Caco-2 (cell line): Measurements from ENCODE around the gene ZFAND2A. TPM values are rescaled to one million over a fixed set of nuclear protein-coding genes. Genes with fewer than 3 reads are reported as not detected.
"Not testable (repeated sequence)": the region's sequence is repeated elsewhere in the genome, so short reads cannot be mapped to it uniquely, and the experiment has no call there.

Source experiments
- BruUV-seq: library from RNA; stranded (reverse); fragments of 400-500 nt; replicated peaks from 2 replicates; lab custom pipeline; 2021; lab: Mats Ljungman, UMichigan
- CTCF ChIA-PET: fragments of 300-600 bp; sonication (Branson Sonifier 250); formaldehyde crosslinking; loops from one replicate; lab custom pipeline; 2022; ENCODE audit warnings: antibody characterized with exemption; lab: Charles Lee
- POLR2A ChIA-PET: fragments of 300-600 bp; sonication (Branson Sonifier 250); formaldehyde crosslinking; loops from one replicate; lab custom pipeline; 2022; ENCODE audit warnings: antibody characterized with exemption; lab: Charles Lee
- DNase-seq, 2 experiments: peaks; one replicate each; pipeline versions ENCODE4 v3.0.0 to v3.0.0-alpha.2; 2020 to 2022
- H3K27me3 ChIP-seq: replicated peaks from 2 replicates; pipeline ENCODE4 v1.6.0; 2011; ENCODE audit warnings: low read length; ENCODE audit not compliant: control insufficient read depth, insufficient read depth
- H3K36me3 ChIP-seq: 2 replicates; pipeline ENCODE4 v1.5.1; 2011; ENCODE audit warnings: low read length; ENCODE audit not compliant: control insufficient read depth, insufficient read depth
- H3K4me1 ChIP-seq: fragments of 250-450 bp; sonication (Bioruptor Pico); 2 replicates; pipeline ENCODE4 v1.5.1; 2020; ENCODE audit warnings: mild to moderate bottlenecking
- H3K4me3 ChIP-seq: 2 replicates; pipeline ENCODE4 v1.5.1; 2011; ENCODE audit warnings: low read depth, mild to moderate bottlenecking, control low read depth, low read length
- H3K9me3 ChIP-seq: fragments of 250-450 bp; sonication (Bioruptor Pico); 2 replicates; pipeline ENCODE4 v1.5.1; 2020; ENCODE audit warnings: mild to moderate bottlenecking, moderate library complexity
- H3K27ac Mint-ChIP-seq: one replicate; pipeline ENCODE4 v1.8.0; 2022; ENCODE audit warnings: mixed read lengths; ENCODE audit not compliant: unreplicated experiment
- H3K27me3 Mint-ChIP-seq: one replicate; pipeline ENCODE4 v1.8.0; 2022; ENCODE audit warnings: mixed read lengths; ENCODE audit not compliant: insufficient read depth, unreplicated experiment
- H3K36me3 Mint-ChIP-seq: one replicate; pipeline ENCODE4 v1.8.0; 2022; ENCODE audit warnings: mild to moderate bottlenecking, mixed read lengths; ENCODE audit not compliant: insufficient read depth, unreplicated experiment
- H3K4me1 Mint-ChIP-seq: one replicate; pipeline ENCODE4 v1.8.0; 2022; ENCODE audit warnings: low read depth, mixed read lengths; ENCODE audit not compliant: unreplicated experiment
- H3K4me3 Mint-ChIP-seq: one replicate; pipeline ENCODE4 v1.8.0; 2022; ENCODE audit warnings: mild to moderate bottlenecking, moderate library complexity, mixed read lengths; ENCODE audit not compliant: unreplicated experiment
- H3K9me3 Mint-ChIP-seq: one replicate; pipeline ENCODE4 v1.8.0; 2022; ENCODE audit warnings: mixed read lengths; ENCODE audit not compliant: unreplicated experiment
- CTCF ChIP-seq, 2 experiments: fragments of 200-600 bp in 1 of 2; IDR thresholded peaks; 1 replicate in 1 of 2; 2 replicates in 1 of 2; pipeline versions ENCODE4 v1.5.1 to v1.8.0; 2011 to 2022; ENCODE audit warnings: antibody characterized with exemption in 1 of 2, control low read depth in 1 of 2, inconsistent platforms in 1 of 2, low read depth in 1 of 2, low read length in 1 of 2, mild to moderate bottlenecking in 1 of 2, moderate library complexity in 1 of 2; ENCODE audit not compliant: insufficient read depth in 1 of 2, severe bottlenecking in 1 of 2, unreplicated experiment in 1 of 2
- intact Hi-C: fragments of 100-400 bp; cut with micrococcal nuclease; formaldehyde crosslinking; loops from one replicate; pipeline ENCODE4 v1.10.0; 2022; ENCODE audit not compliant: unreplicated experiment
- total RNA-seq: library from RNA; stranded (reverse); gene quantifications from 2 replicates; pipeline ENCODE4 v1.2.3, GENCODE V29; 2022

Gene ZFAND2A
- total RNA-seq, 1 experiment from 2014 or later = 32.1 TPM

- POLR2A ChIA-PET = no interaction called here
These were observed 40.0 kb upstream of the ZFAND2A start for GRCh38 chr7:1200045-1200444.

DNA sequence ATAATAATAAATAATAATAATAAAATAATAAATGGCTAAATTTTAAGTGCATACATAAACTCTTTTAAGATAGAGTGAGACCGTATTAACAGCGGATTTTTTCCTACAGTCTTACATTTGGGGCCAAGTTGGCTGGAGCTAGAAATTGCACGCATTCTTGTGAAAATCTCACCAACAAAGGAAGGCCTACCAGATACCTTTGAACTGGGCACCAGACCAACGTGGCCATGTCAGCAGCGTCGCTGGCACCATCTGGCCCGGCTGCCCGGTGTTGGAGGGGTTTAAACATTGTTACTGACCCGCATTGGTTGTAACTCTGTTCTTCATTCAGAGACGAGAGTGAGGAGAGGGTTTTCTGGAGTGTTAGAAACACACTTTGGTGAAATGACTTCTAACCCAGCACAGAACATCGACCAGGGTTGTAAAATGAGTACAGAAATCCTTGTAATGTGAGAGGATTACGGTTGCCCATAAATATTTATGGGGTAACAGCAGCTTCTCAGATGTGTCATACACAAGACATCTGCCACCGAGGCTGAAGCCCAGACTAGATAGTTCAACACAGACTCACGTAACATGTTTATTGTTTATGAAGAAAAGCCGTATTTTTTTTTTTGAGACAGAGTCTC lies 38.1 kb upstream of the ZFAND2A start:
- Mint-ChIP-seq H3K27me3 (peaks cover 8% of the 10 kb centered on the region), H3K4me1 (no peaks in the 10 kb centered on the region), H3K9me3 (no peaks in the 10 kb centered on the region), H3K36me3 (no peaks in the 10 kb centered on the region), H3K4me3 (no peak overlapping the region), H3K27ac (no peak overlapping the region)
- H3K4me1 ChIP-seq = no peaks in the 10 kb centered on the region
- no peak for DNase-seq
- no peaks in the 10 kb centered on the region for H3K9me3 ChIP-seq
- H3K36me3 ChIP-seq = no peaks in the 10 kb centered on the region
- intact Hi-C loops = no loop called here
- no peak for TF ChIP-seq CTCF (IDR thresholded peaks at IDR 0.05; ENCODE audit: insufficient read depth in 1 of 2, low read depth in 1 of 2, low read length in 1 of 2, severe bottlenecking in 1 of 2, unreplicated experiment in 1 of 2)
- ChIA-PET POLR2A (no interaction called here), CTCF (no interaction called here)
- H3K4me3 ChIP-seq = no peak overlapping the region
- no peaks in the 10 kb centered on the region for H3K27me3 ChIP-seq
- no TSS peak for BruUV-seq

More at GRCh38 chr7:1200045-1200444, 40.0 kb upstream of the ZFAND2A start:
- BruUV-seq = no TSS peak
- no peak for DNase-seq
- Histone ChIP-seq H3K4me1 (no peaks in the 10 kb centered on the region), H3K36me3 (no peaks in the 10 kb centered on the region), H3K27me3 (no peaks in the 10 kb centered on the region), H3K9me3 (no peaks in the 10 kb centered on the region), H3K4me3 (no peak overlapping the region)
- H3K4me3 Mint-ChIP-seq = no peak overlapping the region
- TF ChIP-seq CTCF (IDR thresholded peaks at IDR 0.05; ENCODE audit: insufficient read depth in 1 of 2, low read depth in 1 of 2, low read length in 1 of 2, severe bottlenecking in 1 of 2, unreplicated experiment in 1 of 2) = no peak
- no peaks in the 10 kb centered on the region for H3K9me3 Mint-ChIP-seq
- intact Hi-C loops = no loop called here
- peaks cover 9% of the 10 kb centered on the region for H3K27me3 Mint-ChIP-seq
- H3K27ac Mint-ChIP-seq = no peak overlapping the region
- H3K4me1 Mint-ChIP-seq = no peaks in the 10 kb centered on the region
- CTCF ChIA-PET = no interaction called here
- no peaks in the 10 kb centered on the region for H3K36me3 Mint-ChIP-seq

GRCh38 chr7:1196950-1197349 lies 37.0 kb upstream of the ZFAND2A start:
- Mint-ChIP-seq H3K9me3 (no peaks in the 10 kb centered on the region), H3K27me3 (peaks cover 6% of the 10 kb centered on the region), H3K27ac (no peak overlapping the region), H3K4me3 (no peak overlapping the region), H3K36me3 (no peaks in the 10 kb centered on the region), H3K4me1 (no peaks in the 10 kb centered on the region)
- no peak overlapping the region for H3K4me3 ChIP-seq
- no peak for DNase-seq
- intact Hi-C loops = no loop called here
- no TSS peak for BruUV-seq
- CTCF ChIA-PET = no interaction called here
- no peak for TF ChIP-seq CTCF (IDR thresholded peaks at IDR 0.05; ENCODE audit: insufficient read depth in 1 of 2, low read depth in 1 of 2, low read length in 1 of 2, severe bottlenecking in 1 of 2, unreplicated experiment in 1 of 2)
- no peaks in the 10 kb centered on the region for H3K27me3 ChIP-seq
- no peaks in the 10 kb centered on the region for H3K9me3 ChIP-seq
- no peaks in the 10 kb centered on the region for H3K36me3 ChIP-seq
- H3K4me1 ChIP-seq = no peaks in the 10 kb centered on the region
- POLR2A ChIA-PET = no interaction called here

GRCh38 chr7:1196441-1196840 lies 36.4 kb upstream of the ZFAND2A start:
- H3K27ac Mint-ChIP-seq, H3K4me3 Mint-ChIP-seq, H3K9me3 Mint-ChIP-seq, H3K4me3 ChIP-seq, H3K36me3 ChIP-seq, H3K27me3 Mint-ChIP-seq, CTCF ChIA-PET, POLR2A ChIA-PET, H3K36me3 Mint-ChIP-seq, H3K9me3 ChIP-seq, intact Hi-C loops, H3K4me1 ChIP-seq, DNase-seq, H3K27me3 ChIP-seq, BruUV-seq, H3K4me1 Mint-ChIP-seq: not testable (repeated sequence)
